ENCODE results near the gene B4GALNT4.
"Not testable (repeated sequence)": the region's sequence is repeated elsewhere in the genome, so short reads cannot be mapped to it uniquely, and the experiment has no call there.

Gene B4GALNT4

GRCh38 chr11:335779-336658 is 33.3 kb upstream of the B4GALNT4 start:
- FAIRE-seq, result no peak
- DNase-seq (ENCODE audit: extremely low spot score, insufficient read length, low read depth), result no peak

- FAIRE-seq (no peak), DNase-seq (ENCODE audit: extremely low spot score, insufficient read length, low read depth) (no peak)
These were observed 32.6 kb upstream of the B4GALNT4 start for GRCh38 chr11:336659-337198.

GRCh38 chr11:337711-338110 is 31.6 kb upstream of the B4GALNT4 start:
- no peak for DNase-seq (ENCODE audit: extremely low spot score, insufficient read length, low read depth)
- no peak for FAIRE-seq

- FAIRE-seq (no peak), DNase-seq (ENCODE audit: extremely low spot score, insufficient read length, low read depth) (no peak)
These were observed 29.3 kb upstream of the B4GALNT4 start for GRCh38 chr11:339963-340362.

GRCh38 chr11:340539-341512 is 28.5 kb upstream of the B4GALNT4 start:
- DNase-seq (ENCODE audit: extremely low spot score, insufficient read length, low read depth), result no peak
- FAIRE-seq, result peak; percentile 59

GRCh38 chr11:342328-342727 is 27.0 kb upstream of the B4GALNT4 start:
- no peak for DNase-seq (ENCODE audit: extremely low spot score, insufficient read length, low read depth)
- no peak for FAIRE-seq

- FAIRE-seq (no peak), DNase-seq (ENCODE audit: extremely low spot score, insufficient read length, low read depth) (no peak)
These were observed 24.3 kb upstream of the B4GALNT4 start for GRCh38 chr11:344836-345578.

GRCh38 chr11:346529-346928 is 22.8 kb upstream of the B4GALNT4 start:
- no peak for DNase-seq (ENCODE audit: extremely low spot score, insufficient read length, low read depth)
- FAIRE-seq, result no peak

- DNase-seq (ENCODE audit: extremely low spot score, insufficient read length, low read depth), result not testable (repeated sequence)
- FAIRE-seq, result peak; percentile 47
These were observed 19.9 kb upstream of the B4GALNT4 start for GRCh38 chr11:349270-349954.

- not testable (repeated sequence) for DNase-seq (ENCODE audit: extremely low spot score, insufficient read length, low read depth); FAIRE-seq
These were observed 19.1 kb upstream of the B4GALNT4 start for GRCh38 chr11:350033-350722.

GRCh38 chr11:350723-351255 is 18.5 kb upstream of the B4GALNT4 start:
- DNase-seq (ENCODE audit: extremely low spot score, insufficient read length, low read depth), result no peak
- peak; percentile 86 for FAIRE-seq

- FAIRE-seq, result no peak
These were observed 17.9 kb upstream of the B4GALNT4 start for GRCh38 chr11:351411-351810.

GRCh38 chr11:352456-353031 is 16.8 kb upstream of the B4GALNT4 start:
- DNase-seq (ENCODE audit: extremely low spot score, insufficient read length, low read depth) (no peak), FAIRE-seq (no peak)

More at GRCh38 chr11:351411-351810, 17.9 kb upstream of the B4GALNT4 start:
- DNase-seq (ENCODE audit: extremely low spot score, insufficient read length, low read depth), result no peak

GRCh38 chr11:353179-353873 is 16.0 kb upstream of the B4GALNT4 start:
- no peak for DNase-seq (ENCODE audit: extremely low spot score, insufficient read length, low read depth)
- no peak for FAIRE-seq

GRCh38 chr11:355581-356458 is 13.5 kb upstream of the B4GALNT4 start:
- DNase-seq (ENCODE audit: extremely low spot score, insufficient read length, low read depth) (peak; percentile 75), FAIRE-seq (peak; percentile 39)

GRCh38 chr11:356610-357009 is 12.7 kb upstream of the B4GALNT4 start:
- no peak for DNase-seq (ENCODE audit: extremely low spot score, insufficient read length, low read depth)
- no peak for FAIRE-seq

All from GM18507 (cell line).